Esophagus (tissue), 2 donors: Measurements from ENCODE around the gene AMBP. TPM values are rescaled to one million over a fixed set of nuclear protein-coding genes. Genes with fewer than 3 reads are reported as not detected.

Source experiments
- H3K27ac ChIP-seq, 2 donors: one replicate each; pipeline ENCODE4 v1.5.1; 2013; ENCODE audit warnings: low read depth in 2 of 2, mild to moderate bottlenecking in 2 of 2, inconsistent platforms in 1 of 2, low read length in 1 of 2, moderate library complexity in 1 of 2
- H3K27me3 ChIP-seq, 2 donors: one replicate each; pipeline ENCODE4 v1.6.1; 2013; ENCODE audit warnings: low read length in 2 of 2, control low read depth in 1 of 2, mild to moderate bottlenecking in 1 of 2; ENCODE audit not compliant: insufficient read depth in 2 of 2, control insufficient read depth in 1 of 2
- H3K36me3 ChIP-seq, 2 donors: one replicate each; pipeline ENCODE4 v1.6.1; 2013; ENCODE audit warnings: low read length in 1 of 2; ENCODE audit not compliant: control insufficient read depth in 2 of 2, insufficient read depth in 2 of 2
- H3K4me1 ChIP-seq, 2 donors: one replicate each; pipeline ENCODE4 v1.6.1; 2013; ENCODE audit warnings: low read length in 1 of 2; ENCODE audit not compliant: control insufficient read depth in 2 of 2, insufficient read depth in 2 of 2
- H3K4me3 ChIP-seq, 2 donors: one replicate each; pipeline ENCODE4 v1.5.1; 2013; ENCODE audit warnings: low read length in 2 of 2, mild to moderate bottlenecking in 2 of 2, low read depth in 1 of 2, moderate library complexity in 1 of 2
- H3K9me3 ChIP-seq, 2 donors: one replicate each; pipeline ENCODE4 v1.6.1; 2013; ENCODE audit warnings: mild to moderate bottlenecking in 2 of 2, low read depth in 1 of 2, low read length in 1 of 2, moderate library complexity in 1 of 2; ENCODE audit not compliant: control insufficient read depth in 2 of 2, insufficient read depth in 1 of 2
- WGBS, 2 donors: extraction: QIAGEN DNeasy Blood & Tissue Kit; methylation state at CpG; one replicate each; pipeline ENCODE4 v1.1.7; 2013; 5-methylcytosine and 5-hydroxymethylcytosine counted together
- polyA plus RNA-seq, 2 donors: library from polyadenylated mRNA; stranded (reverse); fragments of 200-250 nt; gene quantifications; one replicate each; pipeline ENCODE4 v1.2.3, GENCODE V29; 2013
- donor health status: healthy with polysubstance abuse.
- donor health status: Bipolar disorder and iron deficiency.

The AMBP gene
- polyA plus RNA-seq, 2 donors, result 0.11 to 0.28 TPM

DNA sequence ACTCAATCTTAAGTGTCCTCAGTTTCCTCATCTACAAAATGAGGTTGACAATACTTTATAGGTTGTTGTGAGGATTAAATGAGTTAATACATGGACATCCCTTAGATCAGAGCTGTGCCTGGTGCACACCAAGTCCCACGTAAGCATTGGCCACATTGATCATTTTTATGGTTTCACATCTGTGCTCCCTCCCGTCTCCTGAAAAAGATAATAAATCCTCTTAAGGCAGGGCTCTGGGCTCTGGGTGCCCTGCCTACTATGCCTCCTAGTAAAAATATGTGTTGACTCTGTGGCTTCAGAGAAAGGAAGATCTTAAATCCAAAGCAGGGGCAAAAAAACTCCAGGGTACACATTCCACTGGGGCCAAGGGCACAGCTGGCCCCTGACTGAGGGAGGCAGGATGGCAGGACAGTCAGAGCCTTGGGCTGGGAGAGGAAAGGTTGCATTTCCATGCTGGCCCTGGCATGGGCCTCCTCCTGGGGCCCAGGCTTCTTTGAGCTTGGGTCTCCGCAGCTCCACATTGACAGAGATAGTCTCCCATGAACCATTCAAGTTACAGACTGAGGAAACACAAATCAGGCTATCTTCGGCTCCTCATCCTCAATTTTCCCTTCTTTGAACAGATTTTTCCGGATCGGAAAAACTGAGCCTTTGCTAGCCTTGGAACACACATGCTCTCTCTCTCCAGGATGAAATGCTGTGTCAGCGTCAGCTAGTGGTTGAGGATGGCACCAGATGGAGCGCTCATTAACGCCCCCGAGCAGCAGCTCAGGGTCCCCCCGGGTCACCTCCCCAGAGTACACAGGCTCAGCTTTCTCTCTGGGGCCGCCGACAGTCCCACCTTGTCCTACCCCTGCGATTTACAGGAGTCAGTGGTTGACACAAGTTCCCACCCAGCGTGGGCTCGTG is 43.4 kb upstream of the AMBP start:
- Histone ChIP-seq H3K36me3 (no peaks in the 10 kb centered on the region), H3K27me3 (peaks cover 0 to 2% of the 10 kb centered on the region in 2 donors), H3K4me1 (no peaks in the 10 kb centered on the region), H3K27ac (no peak overlapping the region), H3K9me3 (no peaks in the 10 kb centered on the region), H3K4me3 (no peak overlapping the region)
- WGBS, 2 donors, result 82 to 84% methylated on average over 16 of the region's 16 CpGs

DNA sequence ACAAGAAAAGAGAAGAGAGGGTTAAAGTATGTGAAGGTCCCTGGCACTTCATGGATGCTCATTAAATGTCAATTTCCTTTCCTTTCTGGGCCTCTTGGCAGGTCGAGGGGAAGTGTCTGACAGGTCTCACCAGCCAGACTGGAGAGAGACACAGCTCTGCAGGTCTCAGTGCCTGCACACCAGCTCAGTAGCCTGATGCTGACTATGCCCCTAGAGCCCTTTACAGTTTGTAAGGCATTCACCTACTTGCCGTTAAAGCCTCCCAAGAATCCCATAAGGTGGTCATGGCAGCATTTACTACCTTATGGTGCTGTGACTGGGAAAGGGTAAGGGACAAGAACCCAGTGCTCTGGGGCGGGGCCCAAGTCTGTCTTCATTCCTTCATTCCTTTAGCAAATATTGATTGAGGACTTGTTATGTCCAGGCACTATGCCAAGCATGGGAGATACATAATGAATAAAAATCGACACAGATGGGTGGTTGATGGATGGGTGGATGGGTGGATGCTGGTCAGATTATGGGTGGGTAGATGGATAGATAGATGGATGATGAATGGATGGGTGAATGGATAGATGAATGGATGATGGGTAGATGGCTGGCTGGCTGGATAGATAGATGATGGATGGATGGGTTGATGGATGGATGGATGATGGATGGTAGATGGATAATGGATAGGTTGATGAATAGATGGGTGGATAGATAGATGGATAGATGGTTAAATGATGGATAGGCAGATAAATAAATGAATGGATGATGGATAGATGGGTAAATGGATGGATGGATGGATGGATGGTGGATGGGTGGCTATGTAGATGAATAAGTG is 42.3 kb upstream of the AMBP start:
- Histone ChIP-seq H3K4me1 (no peaks in the 10 kb centered on the region), H3K4me3 (no peak overlapping the region), H3K27me3 (peaks cover 0 to 4% of the 10 kb centered on the region in 2 donors), H3K9me3 (no peaks in the 10 kb centered on the region), H3K36me3 (no peaks in the 10 kb centered on the region), H3K27ac (no peak overlapping the region)
- WGBS, 2 donors, result 44 to 51% methylated on average over 4 of the region's 4 CpGs

DNA sequence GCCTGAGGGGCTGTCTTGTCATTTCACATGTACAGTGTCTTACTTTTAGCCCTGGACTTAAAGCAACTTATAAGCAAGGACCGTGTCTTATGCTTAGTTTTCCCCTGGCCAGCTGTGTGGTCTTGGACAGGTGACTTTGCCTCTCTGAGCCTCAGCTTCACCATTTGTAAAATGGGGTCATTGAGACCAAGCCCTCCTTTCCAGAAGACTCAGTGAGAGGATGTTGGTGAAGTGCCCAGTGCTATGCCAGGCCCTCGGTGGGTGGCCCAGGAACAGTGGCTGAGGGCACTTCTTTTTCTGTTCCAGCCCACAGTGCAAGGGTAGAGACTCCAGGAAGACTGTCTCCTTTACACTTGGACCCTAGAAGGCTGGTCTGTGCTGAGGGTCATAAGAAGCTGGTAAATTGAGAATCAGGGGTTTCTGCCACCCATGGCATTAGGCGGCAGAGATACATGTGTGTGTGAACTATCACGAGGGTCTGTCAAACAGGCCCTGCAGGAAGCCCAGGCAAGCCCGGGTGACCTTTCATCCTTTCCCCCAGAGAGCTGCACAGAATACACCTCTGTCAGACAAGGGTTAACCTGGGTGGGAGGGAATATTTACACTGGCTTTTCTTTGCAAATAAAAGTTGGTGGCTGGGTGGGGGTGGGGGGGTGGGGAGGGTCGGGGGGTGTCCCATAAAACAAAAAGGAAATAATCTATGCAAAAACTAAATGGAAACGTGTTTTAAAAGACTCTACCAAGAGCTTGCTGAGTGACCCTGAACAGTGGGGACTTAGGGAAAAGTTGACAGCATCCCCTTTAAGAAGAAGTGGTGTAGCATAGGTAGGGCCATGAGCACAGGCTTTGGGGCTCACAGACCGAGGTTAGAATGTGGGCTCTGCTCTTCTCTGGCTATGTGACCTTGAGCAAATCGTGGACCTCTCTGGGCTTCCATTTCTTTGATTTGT is 41.4 kb upstream of the AMBP start:
- peaks cover 0 to 4% of the 10 kb centered on the region in 2 donors for H3K27me3 ChIP-seq
- H3K4me1 ChIP-seq, result no peaks in the 10 kb centered on the region
- no peaks in the 10 kb centered on the region for H3K9me3 ChIP-seq
- no peaks in the 10 kb centered on the region for H3K36me3 ChIP-seq
- no peak overlapping the region for H3K4me3 ChIP-seq
- H3K27ac ChIP-seq, result no peak overlapping the region
- WGBS, 2 donors, result 49 to 60% methylated on average over 9 of the region's 9 CpGs

DNA sequence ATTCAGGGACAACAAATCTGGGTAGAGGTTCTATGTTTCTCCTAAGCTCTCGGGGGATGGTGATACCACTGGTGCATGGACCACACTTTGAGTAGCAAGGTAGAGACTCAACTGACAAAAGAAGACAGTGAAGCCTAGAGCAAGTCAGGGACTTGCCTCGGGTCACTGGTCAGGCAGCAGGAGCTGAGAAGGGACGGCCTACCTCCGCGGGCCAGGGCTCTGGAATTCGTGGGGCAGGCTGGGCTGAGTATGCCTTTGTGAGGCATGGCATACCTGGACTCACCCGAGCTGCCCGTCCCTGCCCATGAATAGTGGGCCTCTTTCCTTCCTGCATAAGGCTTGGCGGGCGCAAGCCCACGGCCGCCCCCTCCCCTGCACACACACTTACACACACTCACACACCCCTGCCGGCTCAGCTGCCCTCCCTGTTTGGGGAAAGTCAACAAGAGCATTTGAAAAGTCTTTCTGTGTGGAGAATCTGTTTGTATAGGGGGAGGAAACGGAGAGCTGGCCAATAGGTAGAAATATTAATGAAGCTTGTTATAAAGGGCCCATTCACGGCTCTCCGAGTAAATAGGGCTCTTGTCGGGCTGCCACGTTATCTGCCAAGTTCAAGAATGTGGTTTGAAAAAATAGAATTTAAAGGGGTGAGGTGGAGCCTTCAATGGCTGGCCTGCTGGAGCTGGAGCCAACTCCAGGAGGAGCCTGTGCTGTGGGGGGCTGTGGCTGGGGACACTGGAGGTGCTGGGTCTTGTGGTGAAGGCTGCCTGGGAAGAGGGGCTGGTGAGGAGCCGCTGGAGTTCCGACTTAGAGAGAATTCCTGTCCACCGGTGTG is 40.1 kb upstream of the AMBP start:
- H3K4me3 ChIP-seq, result no peak overlapping the region
- 53 to 55% methylated on average over 21 of the region's 21 CpGs for WGBS, 2 donors
- H3K27ac ChIP-seq, result no peak overlapping the region
- H3K4me1 ChIP-seq, result peaks cover 0 to 3% of the 10 kb centered on the region in 2 donors
- H3K27me3 ChIP-seq, result peaks cover 0 to 4% of the 10 kb centered on the region in 2 donors
- H3K36me3 ChIP-seq, result no peaks in the 10 kb centered on the region
- no peaks in the 10 kb centered on the region for H3K9me3 ChIP-seq

DNA sequence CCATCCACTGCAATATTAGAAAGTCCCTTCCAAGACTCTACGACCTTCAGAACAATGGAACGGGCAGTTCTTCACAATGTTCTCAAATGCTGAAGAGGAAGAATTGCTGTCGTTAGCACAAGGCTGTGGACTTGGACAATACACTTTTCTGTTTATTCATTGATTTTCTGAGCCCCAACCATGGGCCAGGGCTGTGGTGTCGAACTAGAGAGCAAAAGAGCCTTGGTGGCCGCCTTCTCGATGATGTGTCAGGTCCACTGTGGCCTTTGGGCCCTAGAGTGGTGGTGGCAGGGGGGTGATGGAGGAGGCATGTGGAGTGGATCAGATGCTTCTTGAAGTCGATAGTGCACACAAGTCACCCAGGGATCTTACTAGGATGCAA is 39.5 kb upstream of the AMBP start:
- no peak overlapping the region for H3K4me3 ChIP-seq
- 85 to 90% methylated on average over 7 of the region's 7 CpGs for WGBS, 2 donors
- peaks cover 0 to 4% of the 10 kb centered on the region in 2 donors for H3K27me3 ChIP-seq

DNA sequence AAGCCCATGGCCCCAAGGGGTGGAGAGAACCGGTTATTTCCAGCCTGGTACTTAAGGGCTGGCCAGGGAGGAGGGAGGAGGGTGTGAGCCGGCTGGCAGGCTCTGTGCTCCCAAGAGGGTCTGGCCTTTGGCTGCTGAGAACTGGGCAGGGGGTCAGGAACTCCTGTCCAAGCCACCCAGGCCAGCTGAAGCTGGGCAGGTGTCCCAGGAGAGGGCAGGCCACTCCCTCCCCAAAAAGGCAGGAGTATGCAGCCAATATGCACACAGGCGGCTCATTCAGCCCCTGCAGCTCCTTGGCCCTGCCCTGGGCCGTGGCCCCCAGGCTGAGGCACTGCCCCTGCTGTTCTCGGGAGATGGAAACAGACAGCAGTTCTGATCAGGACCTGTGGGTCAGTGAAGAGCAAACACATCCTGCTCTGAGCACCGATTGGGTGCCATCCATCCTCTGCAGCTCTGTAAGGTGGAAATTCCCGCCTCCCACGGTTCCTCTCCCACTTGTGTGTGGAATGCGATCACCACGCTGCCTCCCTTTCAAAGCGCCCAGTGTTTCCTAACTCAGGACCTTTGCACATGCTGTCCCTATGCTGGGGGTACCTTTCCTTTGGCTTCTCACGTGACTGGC is 38.1 kb upstream of the AMBP start:
- 72 to 77% methylated on average over 12 of the region's 12 CpGs for WGBS, 2 donors
- Histone ChIP-seq H3K27ac (no peak overlapping the region), H3K27me3 (peaks cover 0 to 4% of the 10 kb centered on the region in 2 donors)

More for the DNA sequence above, 39.5 kb upstream of the AMBP start:
- Histone ChIP-seq H3K9me3 (no peaks in the 10 kb centered on the region), H3K36me3 (no peaks in the 10 kb centered on the region), H3K4me1 (peaks cover 0 to 3% of the 10 kb centered on the region in 2 donors), H3K27ac (no peak overlapping the region)

DNA sequence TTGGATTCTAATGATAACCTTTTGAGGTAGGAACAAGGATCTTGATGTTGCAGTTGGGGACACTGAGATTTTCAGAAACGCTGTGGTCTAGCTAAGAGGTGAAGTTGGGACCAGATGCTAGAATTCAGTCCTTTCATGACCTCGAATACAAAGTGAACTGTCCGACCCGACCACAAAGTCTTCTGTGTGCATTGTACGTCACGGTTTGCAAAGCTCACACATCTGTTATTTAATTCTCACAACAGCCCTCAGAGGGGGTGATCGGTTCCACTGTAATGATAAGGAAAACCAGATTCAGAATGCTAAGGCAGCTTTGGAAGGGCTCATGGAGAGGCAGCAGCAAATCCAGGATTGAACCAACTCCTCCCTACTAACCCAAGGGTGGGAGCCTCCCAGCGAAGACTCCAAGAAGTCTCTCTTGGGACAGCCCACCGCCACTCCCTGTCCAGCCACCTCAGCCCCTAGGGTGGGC is 37.6 kb upstream of the AMBP start:
- Histone ChIP-seq H3K27ac (no peak overlapping the region), H3K4me1 (peaks cover 0 to 3% of the 10 kb centered on the region in 2 donors), H3K27me3 (peaks cover 0 to 4% of the 10 kb centered on the region in 2 donors), H3K9me3 (no peaks in the 10 kb centered on the region), H3K4me3 (no peak overlapping the region), H3K36me3 (no peaks in the 10 kb centered on the region)
- whole genome bisulfite sequencing, 2 donors, result 84 to 85% methylated on average over 9 of the region's 9 CpGs

More for the DNA sequence above, 38.1 kb upstream of the AMBP start:
- H3K9me3 ChIP-seq, result no peaks in the 10 kb centered on the region
- H3K4me3 ChIP-seq, result no peak overlapping the region
- no peaks in the 10 kb centered on the region for H3K36me3 ChIP-seq
- peaks cover 0 to 3% of the 10 kb centered on the region in 2 donors for H3K4me1 ChIP-seq

DNA sequence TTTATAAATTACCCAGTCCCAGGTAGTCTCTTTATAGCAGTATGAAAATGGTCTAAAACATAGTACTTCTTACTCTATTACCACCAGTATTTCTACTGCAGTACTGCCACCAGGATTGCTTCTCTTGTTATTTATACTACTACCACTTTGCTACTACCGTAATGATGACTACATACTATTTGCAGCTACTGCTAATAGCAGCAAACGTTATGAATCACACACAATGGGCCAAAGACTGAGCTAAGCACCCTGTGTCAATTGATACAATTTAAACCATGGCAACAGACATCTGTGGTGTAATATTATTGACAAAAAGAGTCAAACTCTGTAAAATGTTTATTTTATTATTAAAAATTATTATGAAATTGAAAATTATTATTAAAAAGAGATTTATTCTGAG is 36.3 kb upstream of the AMBP start:
- no peak overlapping the region for H3K4me3 ChIP-seq
- peaks cover 0 to 3% of the 10 kb centered on the region in 2 donors for H3K4me1 ChIP-seq
- no peak overlapping the region for H3K27ac ChIP-seq
- no peaks in the 10 kb centered on the region for H3K36me3 ChIP-seq
- peaks cover 0 to 4% of the 10 kb centered on the region in 2 donors for H3K27me3 ChIP-seq
- no peaks in the 10 kb centered on the region for H3K9me3 ChIP-seq
- 47 to 49% methylated on average over 2 of the region's 2 CpGs for WGBS, 2 donors
